HG03196 (cell line): ENCODE measurements around the gene MYO1C.
A peak's percentile ranks its signal among the peaks of the same experiment; 100 is the strongest.
"Not testable (repeated sequence)": the region's sequence is repeated elsewhere in the genome, so short reads cannot be mapped to it uniquely, and the experiment has no call there.

Source experiments
- ATAC-seq: cut with Tn5 transposase; IDR thresholded peaks from one replicate; pipeline ENCODE4 v1.9.1; 2021; ENCODE audit not compliant: unreplicated experiment

The MYO1C gene

GRCh38 chr17:1492249-1493206 lies at the start of gene MYO1C:
TSS of gene MYO1C (minus strand) at chr17:1492686. CDS start at chr17:1492487, 199 bp downstream.
- no peak for ATAC-seq

- no peak for ATAC-seq
Observed at GRCh38 chr17:1541367-1541904, 49.0 kb upstream of the MYO1C start.

GRCh38 chr17:1539811-1540210 lies 47.3 kb upstream of the MYO1C start:
- no peak for ATAC-seq

GRCh38 chr17:1535737-1536136 lies 43.3 kb upstream of the MYO1C start:
- ATAC-seq = no peak

- ATAC-seq = no peak
Observed at GRCh38 chr17:1533661-1534325, 41.3 kb upstream of the MYO1C start.

- no peak for ATAC-seq
Observed at GRCh38 chr17:1532836-1533602, 40.5 kb upstream of the MYO1C start.

- ATAC-seq = no peak
Observed at GRCh38 chr17:1529863-1530262, 37.4 kb upstream of the MYO1C start.

- not testable (repeated sequence) for ATAC-seq
Observed at GRCh38 chr17:1526876-1527275, 34.4 kb upstream of the MYO1C start.

GRCh38 chr17:1522626-1523025 lies 30.1 kb upstream of the MYO1C start:
- ATAC-seq = no peak

GRCh38 chr17:1521086-1521640 lies 28.7 kb upstream of the MYO1C start:
- no peak for ATAC-seq

- ATAC-seq = no peak
Observed at GRCh38 chr17:1519678-1520077, 27.2 kb upstream of the MYO1C start.

GRCh38 chr17:1518410-1518809 lies 25.9 kb upstream of the MYO1C start:
- ATAC-seq = no peak

- ATAC-seq = peak; percentile 82
Observed at GRCh38 chr17:1516388-1517161, 24.1 kb upstream of the MYO1C start, which contains the start of gene INPP5K. TSS of gene INPP5K (minus strand) at chr17:1516612. CDS start at chr17:1516499, 113 bp downstream.

GRCh38 chr17:1515640-1516387 lies 23.3 kb upstream of the MYO1C start:
- ATAC-seq = peak; percentile 4

- ATAC-seq = no peak
Observed at GRCh38 chr17:1512351-1512750, 19.9 kb upstream of the MYO1C start.

GRCh38 chr17:1511756-1512321 lies 19.4 kb upstream of the MYO1C start:
- no peak for ATAC-seq

- ATAC-seq = no peak
Observed at GRCh38 chr17:1511290-1511689, 18.8 kb upstream of the MYO1C start.

- ATAC-seq = no peak
Observed at GRCh38 chr17:1509290-1509881, 16.9 kb upstream of the MYO1C start.
